GM18868 (cell line): ENCODE results near the gene C5orf58.
"Not testable (repeated sequence)": the region's sequence is repeated elsewhere in the genome, so short reads cannot be mapped to it uniquely, and the experiment has no call there.

Experiments
- ATAC-seq: cut with Tn5 transposase; IDR thresholded peaks from one replicate; pipeline ENCODE4 v1.9.1; 2021; ENCODE audit warnings: mild to moderate bottlenecking, moderate library complexity; ENCODE audit not compliant: unreplicated experiment

Gene C5orf58

GRCh38 chr5:170223360-170223759 lies 9.4 kb upstream of the C5orf58 start:
- ATAC-seq: no peak

DNA sequence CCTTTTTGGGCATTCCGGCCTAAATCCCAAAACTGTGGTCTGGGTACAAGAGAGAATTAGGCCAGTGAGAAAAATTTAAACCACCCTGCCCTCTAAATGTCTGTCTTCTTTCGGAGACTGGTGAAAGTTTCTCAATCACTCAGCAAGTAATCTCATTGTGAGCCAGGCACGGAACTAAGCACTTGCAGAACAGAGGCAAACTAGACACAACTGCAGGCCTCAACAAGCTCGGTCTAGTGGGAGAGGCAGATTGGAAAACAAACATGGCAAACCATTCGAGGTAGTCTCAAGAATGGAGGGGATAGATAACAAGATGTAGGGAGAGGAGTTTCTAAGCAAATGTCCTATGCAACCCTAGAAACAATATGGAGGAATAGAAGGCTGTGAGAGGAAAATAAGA lies 8.9 kb upstream of the C5orf58 start:
- ATAC-seq: no peak

GRCh38 chr5:170225326-170226128 lies 7.3 kb upstream of the C5orf58 start:
- ATAC-seq: peak; percentile 59

- no peak for ATAC-seq
Observed at GRCh38 chr5:170226129-170226615, 6.6 kb upstream of the C5orf58 start.

DNA sequence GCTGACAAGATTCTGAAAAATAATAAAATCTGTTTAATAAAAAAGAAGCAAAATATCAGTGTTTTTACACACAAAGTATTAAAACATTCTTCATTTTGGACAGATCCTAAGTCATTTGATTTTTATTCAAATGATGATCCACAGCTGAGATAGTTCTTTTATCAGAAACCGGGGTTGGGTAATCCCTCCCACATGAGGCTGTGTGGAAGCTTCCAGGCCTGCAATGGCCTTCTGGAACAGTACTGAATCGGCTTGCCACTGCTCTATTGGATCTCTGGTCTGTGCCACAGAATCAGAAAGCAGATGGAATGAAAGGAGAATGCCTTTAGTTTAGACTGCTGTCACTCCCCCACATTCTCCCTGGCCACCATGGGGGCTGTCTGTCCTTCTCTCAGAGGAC lies 6.1 kb upstream of the C5orf58 start:
- ATAC-seq: no peak

DNA sequence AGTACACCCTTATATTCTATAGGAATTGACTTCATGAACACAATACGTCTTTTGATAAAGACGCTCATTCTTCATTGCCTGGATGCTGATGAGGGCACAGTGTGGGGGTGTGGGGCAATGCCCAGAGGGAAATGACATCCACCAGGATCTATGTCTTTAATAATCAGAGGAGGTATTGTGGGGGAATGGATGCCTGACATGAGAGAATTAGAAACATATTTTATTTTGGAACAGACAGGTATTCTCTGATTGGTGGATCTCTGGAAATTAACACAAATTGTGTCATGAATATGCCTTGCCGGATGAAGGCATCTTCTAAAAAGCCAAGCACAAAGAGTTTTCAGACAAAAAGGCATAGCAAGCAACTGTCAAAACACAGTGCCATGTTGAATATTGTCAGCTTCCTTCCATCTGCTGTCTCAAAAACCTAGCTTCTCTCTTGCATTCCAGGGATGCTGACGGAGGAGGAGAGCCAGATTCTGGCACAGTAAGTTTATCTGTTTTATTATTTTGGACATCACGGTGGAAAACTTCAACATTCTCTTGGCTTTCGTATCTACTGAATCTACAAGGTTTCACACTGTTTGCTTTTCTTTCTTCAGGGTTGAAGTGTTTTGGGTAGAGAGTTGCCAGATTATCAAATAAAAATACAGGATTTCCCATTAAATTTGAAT lies 3.9 kb upstream of the C5orf58 start:
- no peak for ATAC-seq

DNA sequence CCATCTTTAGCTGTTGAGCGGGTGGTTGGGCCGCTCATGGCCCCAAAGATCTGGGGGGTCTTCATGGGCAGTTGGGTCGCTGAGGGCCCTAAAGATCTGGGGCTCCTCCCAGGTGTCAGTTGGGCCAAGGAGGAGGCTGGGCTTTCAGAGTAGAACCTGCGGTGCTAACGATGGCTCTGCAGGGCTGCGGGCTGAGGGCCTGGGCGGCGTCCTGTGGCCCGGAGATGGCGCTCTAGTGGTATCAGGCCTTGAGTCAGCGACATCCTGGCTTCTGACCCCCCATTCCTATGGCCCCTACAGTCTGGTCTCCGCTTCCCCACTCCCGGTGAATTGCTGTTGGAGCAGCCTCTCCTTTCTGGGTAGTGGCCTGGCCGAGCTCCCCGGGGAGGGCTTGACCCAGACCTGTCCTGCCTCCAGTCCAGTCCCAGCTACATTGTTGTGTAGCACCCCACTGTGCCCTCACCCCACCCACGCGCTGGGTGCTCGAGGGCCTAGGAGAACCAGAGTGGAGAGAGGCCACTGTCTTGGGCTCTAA lies 640 bp downstream of the C5orf58 start:
- ATAC-seq: no peak

GRCh38 chr5:170235876-170236864 lies 3.4 kb downstream of the C5orf58 start:
- ATAC-seq: no peak

DNA sequence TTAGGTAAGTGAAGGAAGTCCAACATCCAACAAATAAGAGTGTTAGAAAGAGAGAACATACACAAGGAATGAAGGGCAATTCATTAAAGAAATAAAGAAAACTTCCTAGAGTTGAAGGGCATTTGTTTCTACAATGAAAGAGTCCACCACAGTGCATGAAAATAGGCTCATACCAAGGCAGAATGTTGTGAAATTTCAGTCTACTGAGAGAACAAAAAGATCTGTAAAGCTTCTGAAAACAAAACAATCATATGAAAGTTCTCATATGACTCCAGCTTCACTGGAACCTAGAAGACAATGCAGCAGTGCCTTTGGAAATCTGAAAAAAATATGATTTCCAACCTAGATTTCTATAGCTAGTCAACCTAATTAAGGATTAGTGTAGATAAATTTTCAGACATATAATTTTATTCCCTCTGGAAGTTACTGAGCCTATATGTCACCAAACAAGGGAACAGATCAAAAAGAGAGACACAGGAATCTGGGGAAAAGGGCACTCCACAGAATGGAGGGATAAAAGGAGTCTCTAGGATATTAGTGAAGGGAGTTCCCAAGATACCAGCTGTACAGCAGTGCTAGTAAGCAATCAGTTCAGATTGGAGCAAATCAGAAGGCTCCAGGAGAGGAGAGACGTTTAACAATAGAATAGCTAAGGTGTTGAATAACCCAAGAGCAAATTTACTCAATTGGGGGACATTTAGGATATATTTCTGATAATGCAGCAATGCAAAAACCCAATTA lies 5.8 kb downstream of the C5orf58 start:
- no peak for ATAC-seq

- not testable (repeated sequence) for ATAC-seq
Observed at GRCh38 chr5:170245436-170245835, 12.7 kb downstream of the C5orf58 start.

DNA sequence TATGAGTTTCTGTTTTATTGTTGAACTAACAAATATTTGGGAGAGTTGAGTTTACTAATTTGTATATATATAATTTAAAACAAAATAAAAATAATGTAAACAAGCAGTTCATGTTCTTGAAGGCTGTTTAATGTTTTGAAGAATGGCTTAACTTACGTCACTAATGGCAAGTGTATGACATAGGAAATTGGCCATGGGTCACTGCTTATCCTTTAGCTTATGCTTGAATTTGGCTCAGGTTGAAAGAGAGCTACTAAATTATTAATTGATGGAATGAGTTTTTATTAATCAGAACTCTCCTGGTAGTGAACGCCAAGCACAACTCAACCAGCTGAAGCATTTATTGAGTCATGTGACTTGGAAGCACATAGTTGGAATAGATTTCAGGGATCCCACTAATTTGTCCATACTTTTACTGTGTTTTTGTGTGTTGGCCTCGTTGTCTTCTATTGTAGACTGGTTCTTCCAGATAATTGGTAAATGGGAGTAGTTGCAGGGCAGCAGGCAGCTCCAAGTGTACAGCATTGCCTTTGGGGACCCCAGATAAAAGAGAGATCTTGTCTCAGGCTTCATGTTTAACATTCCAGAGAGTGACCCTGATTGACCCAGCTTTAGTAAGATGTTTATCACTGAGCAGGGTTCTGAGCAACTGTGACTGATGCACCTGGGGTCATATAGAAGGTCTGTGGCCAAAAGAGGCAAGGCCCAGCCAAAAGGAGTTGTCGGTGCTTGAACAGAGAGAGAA lies 13.5 kb downstream of the C5orf58 start:
- ATAC-seq: no peak

DNA sequence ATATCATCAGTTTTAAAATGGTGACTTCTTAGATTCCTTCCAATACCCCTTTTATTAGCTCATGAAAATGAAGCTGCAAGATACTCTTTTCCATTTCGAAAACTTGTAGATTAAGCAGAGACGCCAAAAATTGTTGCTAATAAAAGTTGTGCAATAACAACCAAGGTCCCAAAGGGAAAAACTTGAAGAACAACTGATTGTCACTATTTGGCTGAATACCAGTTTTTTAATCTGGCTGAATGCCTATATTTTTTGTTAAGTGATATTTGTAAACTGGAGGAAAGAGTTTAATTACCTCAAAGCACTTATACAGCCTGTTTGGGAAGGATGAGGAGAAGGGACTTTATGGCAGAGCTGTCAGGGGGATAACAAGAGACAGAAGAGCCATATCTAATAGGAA lies 14.6 kb downstream of the C5orf58 start:
- ATAC-seq: no peak

DNA sequence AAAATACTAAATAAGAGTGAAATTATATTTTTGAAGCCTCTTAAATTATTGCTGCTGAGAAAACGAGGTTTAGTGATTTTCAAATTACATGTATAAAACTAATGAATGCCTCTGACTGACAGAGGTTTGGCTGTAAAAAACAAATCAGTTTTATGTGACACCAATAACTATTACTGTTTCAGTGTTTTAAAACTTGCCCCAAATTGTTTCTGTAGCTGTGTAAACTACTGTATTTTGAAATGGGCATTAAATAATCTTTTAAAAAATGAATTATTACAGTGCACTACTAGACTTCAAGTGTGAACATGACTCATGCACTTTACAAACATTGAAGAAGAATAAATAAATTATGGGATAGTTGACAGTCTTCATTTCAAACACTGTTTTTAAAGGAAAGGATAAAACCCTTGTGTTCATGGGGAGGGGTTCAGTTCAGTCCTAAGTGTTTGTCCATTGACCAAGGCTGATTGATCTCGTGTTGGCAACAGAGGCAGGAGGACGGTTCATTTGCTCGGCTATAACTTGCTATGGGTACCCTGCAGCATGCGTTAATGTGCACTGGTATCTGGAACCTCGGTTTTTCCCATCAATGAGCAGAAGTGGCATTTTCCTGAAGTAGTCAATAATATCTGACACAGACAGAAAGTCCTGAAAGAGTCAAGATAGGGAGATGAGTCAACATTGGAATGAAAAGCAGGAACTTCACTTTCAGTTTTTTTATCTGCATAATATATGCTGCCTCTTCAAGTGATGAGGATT lies 15.6 kb downstream of the C5orf58 start:
- no peak for ATAC-seq

- ATAC-seq: not testable (repeated sequence)
Observed at GRCh38 chr5:170248931-170249227, 16.1 kb downstream of the C5orf58 start.

DNA sequence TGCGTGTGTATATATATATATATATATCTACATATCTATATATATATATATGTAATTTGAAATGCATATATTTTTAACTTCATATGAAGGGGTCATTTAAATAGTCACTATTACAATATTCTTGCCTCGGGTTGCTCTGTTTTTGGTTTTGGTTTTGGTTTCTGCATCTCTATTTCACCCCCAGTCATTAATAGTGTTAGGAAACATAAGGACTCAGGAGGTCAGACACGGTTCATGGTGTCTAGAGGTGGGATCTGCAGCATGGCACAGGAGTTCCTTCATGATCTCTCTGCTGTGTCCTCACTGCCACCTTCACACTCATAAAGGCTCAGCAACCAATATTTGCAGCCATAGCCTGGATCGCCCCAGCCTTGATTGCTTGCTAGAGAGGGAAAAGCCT lies 16.6 kb downstream of the C5orf58 start:
- no peak for ATAC-seq

- no peak for ATAC-seq
Observed at GRCh38 chr5:170250810-170251317, 18.1 kb downstream of the C5orf58 start.

DNA sequence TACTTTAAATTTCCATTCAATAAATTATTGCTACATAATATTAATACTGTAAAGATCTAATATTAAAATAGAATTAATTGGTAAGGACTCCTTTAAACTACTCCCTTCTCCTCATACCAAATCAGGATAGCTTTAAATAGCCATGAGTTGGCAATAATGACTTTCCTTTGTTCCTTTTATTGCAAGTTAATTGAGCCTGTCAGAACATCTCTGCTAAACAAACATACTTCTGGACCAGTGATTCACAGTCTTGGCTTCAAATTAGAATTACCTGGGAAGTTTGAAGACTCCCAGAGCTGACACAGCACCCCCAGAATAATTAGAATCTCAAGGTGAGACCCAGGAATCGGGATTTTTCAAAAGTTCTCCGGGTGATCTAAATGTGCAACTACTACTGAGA lies 18.7 kb downstream of the C5orf58 start:
- ATAC-seq: no peak

DNA sequence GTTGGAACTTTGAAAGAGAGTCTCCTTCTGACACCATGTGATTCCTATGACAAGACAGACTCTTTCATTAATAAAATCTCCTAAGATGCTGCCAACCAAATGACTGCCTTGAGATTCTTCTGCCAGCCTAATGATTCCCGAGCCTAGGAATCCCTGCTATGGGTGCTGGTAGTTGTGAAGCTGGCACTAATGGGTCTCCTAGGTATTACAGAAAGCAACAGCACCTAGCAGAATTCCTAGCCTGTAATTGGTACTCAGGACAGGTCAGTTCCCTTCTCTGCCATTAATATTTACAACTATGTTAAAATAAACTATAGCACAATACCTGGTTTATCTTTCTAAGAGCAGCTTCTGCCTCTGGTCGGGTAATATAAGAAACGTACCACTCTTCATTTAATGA lies 19.3 kb downstream of the C5orf58 start:
- no peak for ATAC-seq
